ENCODE measurements around the gene TASP1. TPM values are rescaled to one million over a fixed set of nuclear protein-coding genes. Genes with fewer than 3 reads are reported as not detected.

TASP1 gene
- total RNA-seq, 4 donors from 2014 or later, result 15.2 to 21.3 (median 17.8) TPM

GRCh38 chr20:13457487-13457886 lies 181.2 kb downstream of the TASP1 start:
- TF ChIP-seq, protein P1, sequence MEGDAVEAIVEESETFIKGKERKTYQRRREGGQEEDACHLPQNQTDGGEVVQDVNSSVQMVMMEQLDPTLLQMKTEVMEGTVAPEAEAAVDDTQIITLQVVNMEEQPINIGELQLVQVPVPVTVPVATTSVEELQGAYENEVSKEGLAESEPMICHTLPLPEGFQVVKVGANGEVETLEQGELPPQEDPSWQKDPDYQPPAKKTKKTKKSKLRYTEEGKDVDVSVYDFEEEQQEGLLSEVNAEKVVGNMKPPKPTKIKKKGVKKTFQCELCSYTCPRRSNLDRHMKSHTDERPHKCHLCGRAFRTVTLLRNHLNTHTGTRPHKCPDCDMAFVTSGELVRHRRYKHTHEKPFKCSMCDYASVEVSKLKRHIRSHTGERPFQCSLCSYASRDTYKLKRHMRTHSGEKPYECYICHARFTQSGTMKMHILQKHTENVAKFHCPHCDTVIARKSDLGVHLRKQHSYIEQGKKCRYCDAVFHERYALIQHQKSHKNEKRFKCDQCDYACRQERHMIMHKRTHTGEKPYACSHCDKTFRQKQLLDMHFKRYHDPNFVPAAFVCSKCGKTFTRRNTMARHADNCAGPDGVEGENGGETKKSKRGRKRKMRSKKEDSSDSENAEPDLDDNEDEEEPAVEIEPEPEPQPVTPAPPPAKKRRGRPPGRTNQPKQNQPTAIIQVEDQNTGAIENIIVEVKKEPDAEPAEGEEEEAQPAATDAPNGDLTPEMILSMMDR (IDR thresholded peaks at IDR 0.05), result no peak
- TF ChIP-seq EP300 (IDR thresholded peaks at IDR 0.05) (no peak), POLR2AphosphoS5 (IDR thresholded peaks at IDR 0.05) (no peak), POLR2A (IDR thresholded peaks at IDR 0.05) (no peak)

GRCh38 chr20:13455713-13456112 lies 183.0 kb downstream of the TASP1 start:
- ATAC-seq, result peak; percentile 50
- no peak overlapping the region for H3K4me3 ChIP-seq
- H3K36me3 ChIP-seq, result no peaks in the 10 kb centered on the region
- H3K27ac ChIP-seq, result no peak overlapping the region
- WGBS, 2 donors (ENCODE audit: low coverage in 1 of 2), result 63 to 93% methylated on average over 3 of the region's 3 CpGs
- no peak for TF ChIP-seq EP300 (IDR thresholded peaks at IDR 0.05)
- TF ChIP-seq, protein P1 (IDR thresholded peaks at IDR 0.05), result no peak
- TF ChIP-seq POLR2AphosphoS5 (IDR thresholded peaks at IDR 0.05), result no peak
- TF ChIP-seq POLR2A (IDR thresholded peaks at IDR 0.05), result no peak
- H3K9me3 ChIP-seq, result no peaks in the 10 kb centered on the region
- H3K27me3 ChIP-seq, result no peaks in the 10 kb centered on the region
- H3K4me1 ChIP-seq, result no peaks in the 10 kb centered on the region

More at GRCh38 chr20:13457487-13457886, 181.2 kb downstream of the TASP1 start:
- H3K27me3 ChIP-seq, result no peaks in the 10 kb centered on the region
- WGBS, 2 donors (ENCODE audit: low coverage in 1 of 2), result 88 to 100% methylated on average over 1 of the region's 1 CpG
- no peaks in the 10 kb centered on the region for H3K36me3 ChIP-seq
- no peaks in the 10 kb centered on the region for H3K4me1 ChIP-seq
- no peak for ATAC-seq
- no peaks in the 10 kb centered on the region for H3K9me3 ChIP-seq
- no peak overlapping the region for H3K4me3 ChIP-seq
- no peak overlapping the region for H3K27ac ChIP-seq

GRCh38 chr20:13453367-13453766 lies 185.4 kb downstream of the TASP1 start:
- Histone ChIP-seq H3K27ac (no peak overlapping the region), H3K4me3 (no peak overlapping the region), H3K4me1 (no peaks in the 10 kb centered on the region), H3K36me3 (no peaks in the 10 kb centered on the region), H3K27me3 (no peaks in the 10 kb centered on the region), H3K9me3 (no peaks in the 10 kb centered on the region)
- TF ChIP-seq, protein P1 (IDR thresholded peaks at IDR 0.05), result no peak
- no peak for TF ChIP-seq POLR2AphosphoS5 (IDR thresholded peaks at IDR 0.05)
- no peak for TF ChIP-seq EP300 (IDR thresholded peaks at IDR 0.05)
- no peak for TF ChIP-seq POLR2A (IDR thresholded peaks at IDR 0.05)
- ATAC-seq, result no peak
- 95 to 100% methylated on average over 2 of the region's 2 CpGs for WGBS, 2 donors (ENCODE audit: low coverage in 1 of 2)

DNA sequence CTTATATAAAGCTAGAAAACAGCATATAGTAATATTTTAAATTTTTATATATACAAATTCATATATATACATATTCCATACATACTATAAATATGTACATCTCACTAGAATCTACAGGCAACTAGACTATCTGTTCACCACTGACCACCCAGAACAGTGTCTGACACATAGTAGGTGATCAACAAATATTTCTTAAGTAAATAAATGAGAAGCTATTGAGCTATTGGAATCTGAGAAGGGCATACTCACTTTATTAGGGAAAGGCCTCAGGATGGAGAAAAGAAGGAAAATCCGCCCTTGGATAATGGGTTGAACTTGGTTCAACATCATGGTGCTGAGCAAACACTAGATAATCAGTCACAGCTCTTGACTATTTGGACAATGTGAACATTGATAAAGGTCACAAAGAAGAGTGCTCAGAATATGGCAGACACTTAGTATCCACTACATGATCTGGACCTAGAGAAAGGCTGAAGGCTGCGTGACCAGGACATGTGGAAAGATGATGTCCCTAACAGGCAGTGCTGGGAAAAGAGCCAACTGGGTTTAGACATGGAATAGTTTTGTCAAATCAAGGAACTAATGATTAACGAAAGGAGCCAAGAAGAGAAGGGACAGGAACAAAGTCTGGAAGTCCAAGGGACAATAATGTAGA lies 186.1 kb downstream of the TASP1 start:
- 50 to 74% methylated on average over 2 to 3 of the region's 3 CpGs for WGBS, 2 donors (ENCODE audit: low coverage in 1 of 2)

More for the DNA sequence above, 186.1 kb downstream of the TASP1 start:
- no peak for ATAC-seq
- H3K9me3 ChIP-seq, result no peaks in the 10 kb centered on the region
- no peaks in the 10 kb centered on the region for H3K36me3 ChIP-seq
- no peaks in the 10 kb centered on the region for H3K27me3 ChIP-seq
- no peak overlapping the region for H3K27ac ChIP-seq
- no peak overlapping the region for H3K4me3 ChIP-seq
- TF ChIP-seq POLR2AphosphoS5 (IDR thresholded peaks at IDR 0.05) (no peak), EP300 (IDR thresholded peaks at IDR 0.05) (no peak), POLR2A (IDR thresholded peaks at IDR 0.05) (no peak)
- TF ChIP-seq, protein P1 (IDR thresholded peaks at IDR 0.05), result no peak
- no peaks in the 10 kb centered on the region for H3K4me1 ChIP-seq
